GM18511 (cell line): ENCODE results near the gene SHMT2.

ENCODE experiments used
- ATAC-seq: cut with Tn5 transposase; IDR thresholded peaks from one replicate; pipeline ENCODE4 v1.9.1; 2021; ENCODE audit warnings: mild to moderate bottlenecking, moderate library complexity; ENCODE audit not compliant: unreplicated experiment

Gene SHMT2

DNA sequence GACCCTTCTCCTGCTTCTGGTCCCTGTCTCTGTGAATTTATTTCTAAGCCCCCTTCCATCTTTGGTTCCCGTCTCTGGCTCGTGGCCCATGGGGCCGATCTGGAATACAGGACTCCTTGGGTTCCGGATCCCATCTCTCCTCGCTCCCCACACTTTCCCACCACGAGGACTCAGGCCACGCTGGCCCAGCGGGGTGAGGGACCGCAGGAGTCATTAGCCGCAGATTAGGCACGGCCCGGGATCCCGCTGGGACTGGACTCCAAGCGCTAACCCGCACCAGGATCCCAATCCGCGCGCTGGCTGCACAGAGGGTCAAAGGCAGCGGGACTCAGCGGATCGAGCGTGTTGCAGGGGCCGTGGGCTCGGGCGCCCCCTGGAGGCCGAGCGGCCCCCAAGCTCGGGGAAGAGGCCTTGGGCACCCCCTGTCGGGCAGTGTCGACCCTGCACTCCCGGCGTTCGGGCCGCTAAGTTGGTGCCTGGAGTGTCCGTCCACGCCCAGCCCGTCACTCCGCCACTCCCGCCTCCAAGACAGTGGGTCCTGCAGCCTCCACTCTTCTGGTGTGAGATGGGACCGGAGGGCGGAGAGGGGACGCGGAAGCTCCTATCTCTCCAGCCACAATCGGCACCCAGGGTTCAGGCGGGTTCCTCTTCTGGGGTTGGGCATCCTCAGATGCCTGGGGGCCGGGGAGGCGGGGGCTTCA is 9.5 kb downstream of the SHMT2 start:
- ATAC-seq: peak; percentile 62

DNA sequence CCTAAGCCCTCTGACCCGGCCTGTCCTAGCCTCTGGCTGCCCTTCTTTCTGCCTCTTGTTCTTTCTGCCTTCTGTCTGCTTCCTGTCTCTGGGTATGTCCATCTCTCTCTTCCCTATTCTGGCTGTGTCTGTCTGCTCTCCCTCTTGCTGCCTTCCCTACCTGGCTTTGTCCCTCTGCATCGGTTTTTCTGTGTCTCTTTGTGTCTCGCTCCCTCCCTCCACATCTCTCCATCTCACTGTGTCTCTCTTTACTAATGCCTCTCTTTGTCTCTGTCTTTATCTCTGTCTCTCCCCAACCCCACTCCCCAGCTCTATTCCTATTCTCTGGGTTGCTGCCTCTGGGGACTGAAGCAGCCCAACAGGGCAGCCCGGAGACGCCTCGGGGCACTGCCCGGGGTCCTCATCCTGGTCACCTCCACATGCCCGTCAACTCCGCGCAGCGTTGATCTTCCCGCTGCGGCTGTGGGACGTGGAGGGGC is 10.1 kb downstream of the SHMT2 start:
- peak; percentile 4 for ATAC-seq

DNA sequence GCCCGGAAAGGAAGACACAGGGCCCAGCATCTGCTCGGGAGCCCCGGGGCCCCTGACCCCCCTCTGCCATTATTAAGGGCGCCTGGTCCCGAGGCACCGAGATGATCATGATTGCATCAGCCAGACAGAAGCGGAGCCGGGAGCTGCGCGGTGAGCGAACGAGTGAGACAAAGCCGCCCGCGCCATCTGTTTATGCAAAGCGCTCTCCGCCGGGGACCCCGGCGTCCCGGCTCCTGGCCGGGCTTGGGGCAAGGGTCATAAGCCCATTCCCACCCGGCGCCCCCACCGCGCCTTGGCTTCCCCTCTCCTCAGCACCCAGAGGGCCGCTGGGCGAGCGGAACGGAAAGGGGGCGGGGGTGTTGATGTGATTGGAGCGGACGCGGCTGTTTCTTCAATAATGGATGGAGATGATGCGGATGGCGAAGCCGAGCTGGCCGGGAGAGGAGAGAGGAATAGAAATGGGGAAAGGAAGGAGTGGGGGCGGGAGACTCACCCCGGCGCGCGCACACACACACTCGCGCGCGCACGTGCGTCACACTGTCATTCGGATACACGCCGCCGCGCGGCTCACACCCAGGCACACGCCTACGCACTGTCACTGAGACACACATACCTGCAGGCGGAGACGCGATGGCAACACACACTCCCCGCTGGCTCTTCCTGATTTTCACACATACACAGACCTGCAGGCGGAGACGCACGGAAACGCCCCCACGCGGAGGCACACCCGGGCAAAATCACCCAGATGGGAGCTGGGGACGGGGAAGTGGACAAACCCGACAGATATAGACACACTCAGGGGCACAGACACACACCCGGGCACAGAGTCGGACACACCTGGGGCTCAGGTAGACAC is 10.8 kb downstream of the SHMT2 start:
- ATAC-seq: no peak

DNA sequence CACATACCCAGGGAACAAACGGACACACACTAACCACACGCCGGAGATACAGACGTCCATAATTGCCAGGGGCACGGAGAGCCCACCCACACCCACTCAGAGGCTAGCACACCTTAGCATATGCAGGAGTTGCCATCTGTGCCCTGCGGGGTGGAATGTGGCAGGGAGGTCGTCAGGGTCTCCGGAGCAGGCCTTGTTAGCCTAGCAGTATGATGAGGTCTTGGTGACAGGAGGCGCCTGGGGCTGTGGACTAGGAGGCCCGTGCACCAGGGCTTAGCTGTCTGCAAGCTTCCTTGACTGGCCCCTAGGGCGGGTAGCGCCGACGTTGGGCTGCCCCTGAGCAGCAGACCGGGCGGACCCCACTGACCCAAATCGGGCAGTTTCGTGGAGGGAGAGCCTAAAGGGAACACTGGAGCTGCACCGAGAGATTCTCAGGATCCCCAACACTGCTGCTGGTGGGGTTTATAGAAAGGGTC is 11.5 kb downstream of the SHMT2 start:
- no peak for ATAC-seq

DNA sequence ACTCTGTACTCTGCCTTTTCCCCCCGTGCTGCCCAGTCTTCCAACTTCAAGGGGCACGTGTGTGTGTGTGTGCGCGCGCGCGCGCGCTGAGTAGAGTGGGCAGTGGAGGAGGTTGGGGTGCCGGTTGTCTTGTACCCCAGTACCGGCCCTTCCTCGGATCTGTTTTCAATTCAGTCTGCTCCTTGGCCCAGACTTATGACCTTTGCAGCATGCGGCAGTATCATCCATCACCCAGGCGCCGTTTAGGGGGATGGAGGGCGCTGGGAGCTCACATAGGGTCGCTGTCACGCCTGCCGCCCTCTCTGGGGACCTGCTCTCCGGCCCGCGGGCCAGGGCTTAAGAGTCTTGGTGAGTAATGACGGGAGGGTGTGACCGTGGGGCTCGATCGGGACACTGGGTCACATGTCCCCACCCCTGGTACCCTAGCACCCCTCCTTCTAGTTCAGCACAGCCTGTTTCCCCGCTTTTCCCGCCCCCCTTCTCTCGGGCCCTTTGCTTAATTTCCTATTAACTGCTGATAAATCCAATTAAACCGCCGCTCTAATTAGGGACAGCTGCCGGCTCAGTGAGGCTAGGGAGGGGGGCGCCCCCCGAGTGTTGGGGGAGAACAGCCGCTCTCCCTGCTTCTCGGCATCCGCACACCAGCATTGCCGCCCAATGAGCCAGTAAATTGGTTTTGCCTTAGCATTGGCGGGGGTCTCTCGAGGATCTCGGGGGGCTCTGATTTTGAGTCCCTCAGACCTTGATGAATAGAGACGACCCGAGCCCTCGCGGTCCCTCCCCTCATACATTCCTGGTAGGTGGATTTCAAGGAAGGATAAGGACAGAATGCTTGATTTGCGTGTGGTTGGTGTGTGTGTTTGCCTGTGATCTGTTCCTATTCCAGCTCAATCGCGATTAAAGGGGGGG is 12.1 kb downstream of the SHMT2 start:
- no peak for ATAC-seq

DNA sequence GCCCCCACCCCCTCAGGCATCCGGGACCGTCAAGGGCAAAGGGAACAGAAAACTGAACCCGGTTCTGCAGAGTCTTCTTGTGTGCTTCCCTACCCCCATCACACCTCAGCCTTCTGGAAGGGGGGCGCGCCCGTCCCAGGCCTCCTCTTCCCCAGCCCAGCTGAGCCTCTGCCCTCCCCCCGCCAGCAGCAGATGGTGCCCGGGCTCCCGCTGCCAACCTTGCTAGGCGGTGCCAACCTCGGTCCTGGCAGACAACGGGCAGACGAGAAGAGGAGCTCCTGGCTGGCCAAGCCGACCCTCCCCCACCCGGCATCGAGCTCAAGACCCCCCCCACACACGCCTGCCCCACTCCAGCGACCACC is 12.8 kb downstream of the SHMT2 start:
- ATAC-seq: no peak

DNA sequence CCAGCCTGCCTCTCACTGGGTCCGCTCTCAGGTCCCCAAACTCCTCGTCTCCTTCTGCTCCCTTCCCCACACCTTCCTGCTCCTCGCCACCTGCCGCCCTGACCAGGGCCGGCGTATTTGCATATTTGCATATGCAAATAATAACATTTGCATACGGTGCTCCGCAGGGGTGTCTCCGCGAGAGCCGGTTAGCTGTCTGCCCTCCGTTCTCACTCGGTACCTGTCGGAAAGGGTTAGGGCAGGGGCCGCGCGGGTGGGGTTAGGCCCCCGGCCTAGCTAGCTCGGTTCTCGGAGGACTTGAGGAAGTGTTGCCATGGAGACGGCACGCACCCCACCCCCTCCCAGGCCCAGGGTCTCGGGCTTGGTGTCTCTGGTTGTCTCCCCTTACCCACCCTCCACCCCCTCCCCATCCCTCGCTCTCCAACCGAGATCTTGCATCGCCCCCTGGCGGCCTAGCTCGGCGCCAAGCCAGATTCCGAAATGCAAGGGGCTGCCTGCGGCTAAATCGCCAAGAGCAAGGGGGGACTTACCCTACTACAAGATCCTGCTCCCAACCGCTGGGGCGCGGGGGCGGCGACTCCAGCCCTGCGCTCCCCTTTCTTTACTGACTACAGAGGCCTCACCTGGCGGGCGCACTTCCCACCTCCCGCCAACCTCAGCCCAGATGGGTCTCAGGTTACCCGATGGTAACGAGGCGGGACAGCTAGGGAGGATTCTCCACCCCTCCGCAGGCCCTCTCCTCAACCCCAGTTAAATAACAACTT is 13.4 kb downstream of the SHMT2 start:
- ATAC-seq: no peak

DNA sequence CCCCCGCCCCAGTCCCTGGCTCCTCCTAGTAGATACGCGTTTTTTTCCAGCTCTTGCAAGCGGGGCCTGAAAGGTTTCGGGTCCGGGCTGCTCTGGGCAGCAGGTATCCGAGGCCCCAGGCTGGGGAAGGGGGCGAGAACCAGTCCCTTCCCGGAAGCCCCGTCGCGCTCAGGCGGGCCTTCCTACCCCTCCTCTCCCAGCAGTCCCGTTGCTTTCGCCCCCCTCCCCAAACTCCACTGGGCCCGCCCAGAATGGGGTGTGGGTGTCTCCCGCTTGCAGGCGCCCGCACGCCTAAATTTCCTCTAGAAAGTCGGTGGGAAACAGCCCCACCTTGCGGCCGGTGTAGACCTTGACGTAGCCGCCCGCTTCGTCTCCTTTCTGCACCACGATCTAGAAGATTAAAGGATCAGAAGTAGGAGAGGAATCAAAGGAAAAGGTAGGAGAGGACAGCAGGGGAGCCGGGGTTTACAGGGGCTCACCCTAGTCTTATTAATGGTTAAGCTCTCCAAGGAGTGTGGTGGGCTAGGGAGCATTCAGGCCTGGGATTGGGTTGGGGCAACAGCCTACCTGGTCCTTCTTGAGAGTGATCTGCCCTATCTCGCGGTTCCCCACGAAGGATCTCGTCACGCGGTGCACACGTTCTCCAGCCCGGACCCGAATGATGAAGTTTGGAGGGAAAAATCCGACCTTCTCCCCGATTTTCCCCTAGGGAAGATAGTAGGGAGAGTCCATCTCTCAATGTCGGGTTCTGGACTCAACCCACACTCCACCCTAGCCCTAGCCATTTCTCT is 14.2 kb downstream of the SHMT2 start:
- ATAC-seq: peak; percentile 27

DNA sequence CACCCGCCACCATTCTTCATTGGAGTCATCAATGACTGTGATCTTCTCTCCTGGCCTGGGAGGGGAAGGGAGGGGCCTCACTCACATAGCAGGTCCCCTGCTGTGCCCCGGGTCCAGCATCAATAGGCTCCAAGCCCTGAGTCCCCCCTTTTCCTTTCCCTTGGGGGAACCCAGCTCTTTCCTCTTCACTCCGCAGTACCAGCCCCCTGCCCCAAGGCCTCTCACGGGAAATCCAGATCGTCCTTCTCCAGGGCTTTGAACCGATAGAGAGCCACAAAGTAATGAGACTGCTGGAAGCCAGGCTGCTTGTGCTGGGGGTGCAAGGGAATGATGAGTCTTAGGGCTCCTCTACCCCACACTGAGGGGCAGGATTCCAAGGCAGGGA is 14.8 kb downstream of the SHMT2 start:
- ATAC-seq: no peak

DNA sequence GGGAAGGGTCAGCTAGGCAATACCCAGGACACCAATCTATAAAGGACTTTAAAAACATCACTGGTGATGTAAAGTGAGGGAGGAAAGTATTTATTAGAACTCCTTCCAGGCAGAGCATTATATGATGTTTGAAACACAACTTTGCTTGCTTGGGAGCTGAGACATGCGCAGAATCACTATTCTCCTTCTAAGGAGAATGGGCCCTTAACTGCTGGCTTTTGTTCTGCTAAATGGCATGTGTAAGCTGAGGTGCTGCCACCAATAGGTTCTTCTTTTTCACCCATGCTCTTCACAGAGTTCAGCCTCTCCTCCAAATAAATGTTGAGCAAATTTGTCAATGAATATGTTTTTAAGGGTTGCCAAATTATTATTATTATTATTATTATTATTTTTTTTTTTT is 17.5 kb downstream of the SHMT2 start:
- ATAC-seq: no peak

DNA sequence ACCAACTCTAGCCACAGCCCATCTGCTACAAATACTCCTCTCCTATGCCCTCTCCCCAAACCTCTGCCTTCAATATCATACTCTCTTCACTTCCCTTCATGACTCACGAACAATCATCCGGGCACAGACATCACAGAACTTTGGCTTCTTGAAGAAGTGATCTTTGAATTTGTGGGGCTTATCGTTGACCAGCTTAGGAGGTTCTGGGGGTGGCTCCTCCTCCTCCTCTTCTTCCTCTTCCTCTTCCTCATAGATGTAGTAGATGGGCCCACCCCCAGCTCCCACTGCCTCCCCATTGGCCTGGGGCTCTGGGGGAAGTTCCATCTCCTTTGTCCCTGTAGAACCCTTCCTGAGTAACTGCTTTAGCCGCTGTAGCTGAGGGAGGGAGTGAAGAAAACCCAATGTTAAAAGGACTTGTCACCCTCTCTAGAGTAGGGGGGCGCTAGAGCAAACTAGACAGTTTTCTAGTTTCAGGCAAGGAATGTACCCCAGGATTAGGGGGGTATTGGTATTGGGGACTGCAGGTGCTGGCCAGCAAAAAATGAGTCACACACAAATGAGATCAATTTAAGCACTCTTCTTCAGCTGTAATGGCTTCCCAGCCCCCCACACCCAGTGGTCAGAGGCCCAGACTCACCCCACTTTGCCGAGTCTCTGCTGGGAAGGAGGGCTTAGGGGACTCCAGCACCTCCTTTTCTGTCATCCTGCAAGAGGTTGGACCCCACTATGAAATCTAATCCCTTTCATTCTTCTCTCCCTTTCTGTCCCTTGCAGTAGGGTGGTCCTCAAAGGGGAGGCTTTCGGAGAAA is 19.6 kb downstream of the SHMT2 start:
- ATAC-seq: no peak

DNA sequence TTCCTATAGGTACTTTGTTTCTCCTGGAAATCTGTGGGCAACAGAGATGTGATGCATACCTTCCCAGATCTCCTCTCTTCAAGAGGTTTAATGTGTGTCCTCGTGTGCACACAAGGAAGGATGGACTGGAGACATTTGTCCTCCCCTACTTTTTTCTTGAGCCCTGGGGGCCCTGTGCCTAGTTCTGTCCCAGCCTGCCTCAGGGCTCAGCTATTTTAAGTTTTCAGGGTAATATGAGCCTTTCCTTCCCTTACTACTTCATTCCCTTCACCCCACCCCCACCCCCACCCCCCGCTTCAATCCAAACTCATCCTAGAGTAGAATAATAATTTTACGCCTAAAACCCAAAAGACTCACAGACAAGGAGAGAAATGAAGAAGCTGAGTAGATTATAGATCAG is 21.0 kb downstream of the SHMT2 start:
- ATAC-seq: no peak

DNA sequence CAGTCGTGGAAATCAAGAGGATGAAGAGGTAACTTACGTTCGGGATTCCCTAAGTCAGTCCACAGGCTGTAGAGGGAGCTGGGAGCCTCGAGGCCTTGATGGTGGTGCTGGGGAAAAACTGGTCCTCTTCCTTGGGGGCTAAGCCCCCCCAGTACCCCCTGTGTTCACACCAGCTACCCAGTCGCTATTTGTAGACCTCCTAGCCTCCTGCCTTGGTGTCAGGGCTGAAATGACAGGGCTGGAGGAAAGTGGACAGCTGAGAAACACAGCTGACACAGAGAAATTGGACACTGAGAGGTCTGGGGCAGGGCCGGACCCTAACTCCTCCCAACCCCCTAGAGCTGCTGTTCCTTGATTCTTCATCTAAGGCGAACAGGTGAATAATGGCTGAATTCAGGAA is 21.4 kb downstream of the SHMT2 start, which contains the start of gene STAC3:
TSS of gene STAC3 (minus strand) at position 232 of the 400 bp plus-strand sequence. CDS start 1,551 bp downstream, outside the sequence.
- ATAC-seq: no peak

DNA sequence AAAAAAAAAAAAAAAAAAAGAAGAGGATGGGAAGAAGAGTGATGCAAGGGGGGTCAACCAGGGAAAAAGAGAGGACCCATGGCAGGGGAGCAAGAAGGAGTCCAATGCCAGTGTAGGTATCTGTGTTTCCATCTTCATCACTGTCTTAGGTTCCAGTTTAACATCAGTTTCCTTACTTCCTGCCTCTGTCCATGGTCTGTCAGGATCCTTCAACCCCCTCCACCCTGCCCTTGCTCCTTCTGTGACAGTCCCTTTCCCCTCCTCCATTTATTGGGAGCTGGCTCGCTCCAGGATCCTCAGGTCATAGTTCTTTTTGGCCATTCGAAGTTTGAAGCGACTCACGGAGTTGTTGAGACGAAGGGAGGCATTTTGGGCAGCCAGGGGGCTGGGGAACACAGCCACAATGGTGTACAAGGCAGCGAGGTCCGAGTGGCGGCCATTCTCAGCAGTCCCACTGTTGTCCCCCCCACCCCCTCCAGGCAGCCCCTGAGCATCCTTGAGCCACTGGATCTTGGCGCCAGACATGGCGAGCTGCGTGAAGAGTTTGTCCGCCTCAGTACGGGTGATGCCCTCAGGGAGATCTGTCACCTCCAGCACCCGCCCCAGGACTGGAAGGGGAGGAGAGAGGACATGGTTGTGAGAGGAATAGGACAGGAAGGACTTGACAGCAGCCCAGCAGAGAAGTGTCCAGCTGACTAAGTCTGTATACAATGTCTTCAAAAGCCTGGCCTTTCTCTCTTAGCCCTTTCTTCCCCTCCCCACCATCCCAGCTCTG is 25.2 kb downstream of the SHMT2 start:
- no peak for ATAC-seq

DNA sequence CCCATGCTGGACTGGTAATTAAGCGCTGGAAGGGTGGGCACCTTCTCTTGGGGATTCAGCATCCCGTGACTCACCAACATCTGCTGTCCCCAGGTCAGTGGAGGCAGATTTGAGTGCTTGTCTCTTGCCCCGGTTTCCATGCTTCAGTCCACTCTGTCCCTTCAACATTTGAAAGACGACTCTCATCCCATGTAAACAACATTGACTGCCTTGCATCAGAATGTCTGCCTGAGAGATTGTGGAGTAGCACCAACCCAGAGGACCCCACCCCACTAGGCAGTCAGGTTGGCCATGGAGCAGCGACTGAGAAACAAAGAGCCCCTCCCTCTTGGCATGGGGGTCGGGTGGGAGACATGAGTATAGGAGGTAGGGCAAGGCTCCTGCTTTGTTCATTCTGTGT is 26.4 kb downstream of the SHMT2 start:
- ATAC-seq: no peak

DNA sequence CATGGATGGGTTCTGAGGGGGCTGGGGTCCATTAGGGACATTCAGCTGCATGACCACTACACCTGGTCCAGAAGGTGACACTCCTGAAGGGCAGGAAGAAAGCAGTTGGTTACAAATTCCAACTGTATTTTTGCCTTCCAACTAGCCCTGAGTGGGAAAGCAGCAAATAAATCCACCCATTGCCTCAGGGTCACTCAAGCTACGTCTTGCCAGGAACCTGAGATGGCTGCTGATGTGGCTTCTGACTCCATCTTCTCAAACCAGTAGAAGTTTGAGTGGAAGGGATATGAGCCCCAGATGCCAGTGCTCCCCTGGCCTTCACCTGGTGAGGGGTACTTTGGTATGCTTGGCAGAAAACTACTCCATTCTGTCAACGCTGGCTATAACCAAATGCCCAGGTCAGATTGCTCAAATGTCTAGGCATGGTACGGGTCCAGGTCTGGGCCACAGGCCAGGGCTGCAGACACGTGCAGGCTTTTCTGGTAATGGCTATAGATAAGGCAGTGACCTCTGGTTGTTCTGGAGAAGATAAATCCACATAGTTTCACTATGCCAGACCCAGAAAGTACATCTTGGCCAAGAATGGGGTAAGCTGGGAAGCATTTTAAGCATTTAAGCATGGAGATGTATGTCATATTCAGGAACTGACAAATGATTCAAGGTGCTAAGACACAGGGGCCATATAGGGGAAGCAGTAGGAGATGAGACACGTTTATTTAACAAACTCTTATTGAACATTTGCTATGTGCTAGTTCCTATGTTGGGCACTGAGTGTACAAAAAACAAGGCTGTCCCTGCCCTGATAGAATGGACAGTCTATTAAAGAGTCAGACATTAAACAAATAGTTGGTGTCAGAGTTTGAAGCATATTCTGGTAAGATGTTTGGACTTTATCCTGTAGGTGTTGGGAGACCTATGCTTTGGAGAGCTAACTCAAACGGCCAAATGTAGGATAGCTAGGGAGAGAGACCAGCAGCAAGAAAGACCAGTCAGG is 29.8 kb downstream of the SHMT2 start:
- ATAC-seq: no peak

DNA sequence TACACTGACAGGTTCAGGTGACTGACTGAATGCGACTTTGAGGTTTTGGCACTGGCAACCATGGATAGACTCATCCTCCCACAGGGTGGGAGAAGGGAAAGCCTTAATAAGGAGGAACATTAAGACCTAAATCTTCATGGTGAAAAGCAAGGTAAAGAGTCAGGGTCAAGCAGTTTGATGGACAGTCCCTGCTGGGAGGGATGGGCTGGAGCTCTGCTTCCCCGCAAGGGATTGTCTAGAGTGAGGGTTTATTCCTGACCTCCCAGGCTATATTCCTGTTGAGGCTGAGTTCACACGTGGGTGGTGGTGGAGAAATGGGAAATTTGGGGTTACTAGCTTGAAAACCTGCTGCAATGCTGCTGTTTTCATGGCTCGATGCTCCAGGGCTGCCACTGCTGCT is 30.9 kb downstream of the SHMT2 start:
- ATAC-seq: no peak
